ENCODE results near the gene TPPP3.
"Not testable (repeated sequence)": the region's sequence is repeated elsewhere in the genome, so short reads cannot be mapped to it uniquely, and the experiment has no call there.

DNA sequence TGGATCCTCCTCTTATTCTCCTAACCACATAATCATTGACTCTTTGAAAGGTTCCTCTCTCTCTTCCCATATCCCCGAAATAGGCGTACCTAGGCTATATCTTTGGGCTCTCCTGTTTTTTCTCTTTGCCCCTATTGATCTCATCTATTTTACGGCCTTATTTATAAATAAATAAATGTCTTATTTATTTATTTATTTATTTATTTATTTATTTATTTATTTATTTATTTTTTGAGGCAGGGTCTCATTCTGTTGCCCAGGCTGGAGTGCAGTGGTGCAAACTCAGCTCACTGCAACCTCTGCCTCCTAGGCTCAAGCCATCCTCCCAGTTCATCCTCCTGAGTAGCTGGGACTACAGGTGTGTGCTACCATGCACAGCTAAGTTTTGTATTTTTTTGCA, 40.8 kb downstream of the TPPP3 start:
- TF ChIP-seq, protein P1, sequence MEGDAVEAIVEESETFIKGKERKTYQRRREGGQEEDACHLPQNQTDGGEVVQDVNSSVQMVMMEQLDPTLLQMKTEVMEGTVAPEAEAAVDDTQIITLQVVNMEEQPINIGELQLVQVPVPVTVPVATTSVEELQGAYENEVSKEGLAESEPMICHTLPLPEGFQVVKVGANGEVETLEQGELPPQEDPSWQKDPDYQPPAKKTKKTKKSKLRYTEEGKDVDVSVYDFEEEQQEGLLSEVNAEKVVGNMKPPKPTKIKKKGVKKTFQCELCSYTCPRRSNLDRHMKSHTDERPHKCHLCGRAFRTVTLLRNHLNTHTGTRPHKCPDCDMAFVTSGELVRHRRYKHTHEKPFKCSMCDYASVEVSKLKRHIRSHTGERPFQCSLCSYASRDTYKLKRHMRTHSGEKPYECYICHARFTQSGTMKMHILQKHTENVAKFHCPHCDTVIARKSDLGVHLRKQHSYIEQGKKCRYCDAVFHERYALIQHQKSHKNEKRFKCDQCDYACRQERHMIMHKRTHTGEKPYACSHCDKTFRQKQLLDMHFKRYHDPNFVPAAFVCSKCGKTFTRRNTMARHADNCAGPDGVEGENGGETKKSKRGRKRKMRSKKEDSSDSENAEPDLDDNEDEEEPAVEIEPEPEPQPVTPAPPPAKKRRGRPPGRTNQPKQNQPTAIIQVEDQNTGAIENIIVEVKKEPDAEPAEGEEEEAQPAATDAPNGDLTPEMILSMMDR (conservative IDR thresholded peaks at IDR 0.05 in 1 of 2, IDR thresholded peaks at IDR 0.05 in 1 of 2; ENCODE audit: extremely low read depth in 1 of 2, insufficient read depth in 1 of 2, low read depth in 1 of 2, low read length in 2 of 2) = not testable (repeated sequence)
- TF ChIP-seq EZH2 (IDR thresholded peaks at IDR 0.05; ENCODE audit: borderline replicate concordance, low read length) = not testable (repeated sequence)
